Upper lobe of left lung (tissue), 4 donors: ENCODE data around the gene SLC7A6.

Experiments
- EP300 ChIP-seq, 4 donors: sonication (generic); formaldehyde crosslinking; IDR thresholded peaks; one replicate each; pipeline ENCODE4 v1.5.1; 2017; ENCODE audit warnings: antibody characterized with exemption in 4 of 4, control low read depth in 2 of 4
- POLR2AphosphoS5 ChIP-seq, 2 donors: sonication (generic); formaldehyde crosslinking; IDR thresholded peaks; one replicate each; pipeline ENCODE4 v1.5.1; 2017; ENCODE audit warnings: antibody characterized with exemption in 2 of 2

GRCh38 chr16:68348639-68349445 lies 84.5 kb downstream of the SLC7A6 start:
- no peak for TF ChIP-seq EP300 (IDR thresholded peaks at IDR 0.05)
- no peak for TF ChIP-seq POLR2AphosphoS5 (IDR thresholded peaks at IDR 0.05)
